Endodermal cell (in vitro differentiated cells): ENCODE data around the gene PRDM15. TPM values are rescaled to one million over a fixed set of nuclear protein-coding genes. Genes with fewer than 3 reads are reported as not detected.

Experiments used
- DNase-seq: peaks from one replicate; pipeline ENCODE4 v3.0.0-alpha.2; 2017
- H3K27ac ChIP-seq: 2 replicates; pipeline ENCODE4 v1.5.1; 2013; ENCODE audit warnings: mild to moderate bottlenecking, low read depth, low read length, moderate library complexity
- H3K27me3 ChIP-seq: 2 replicates; pipeline ENCODE4 v1.6.1; 2013; ENCODE audit warnings: mild to moderate bottlenecking, low read length, moderate library complexity; ENCODE audit not compliant: insufficient read depth, control insufficient read depth, poor library complexity, severe bottlenecking
- H3K36me3 ChIP-seq: 2 replicates; pipeline ENCODE4 v1.7.0; 2013; ENCODE audit warnings: mild to moderate bottlenecking, low read length, moderate library complexity; ENCODE audit not compliant: control insufficient read depth, insufficient read depth
- H3K4me1 ChIP-seq: one replicate; pipeline ENCODE4 v1.7.0; 2013; ENCODE audit warnings: low read length; ENCODE audit not compliant: control insufficient read depth, insufficient read depth
- H3K4me3 ChIP-seq: 2 replicates; pipeline ENCODE4 v1.5.1; 2013; ENCODE audit warnings: mild to moderate bottlenecking, low read length, moderate library complexity
- H3K9ac ChIP-seq: 2 replicates; pipeline ENCODE4 v1.6.1; 2013; ENCODE audit warnings: mild to moderate bottlenecking, low read length, moderate library complexity; ENCODE audit not compliant: poor library complexity, severe bottlenecking; ENCODE audit errors: extremely low read depth
- H3K9me3 ChIP-seq: 2 replicates; pipeline ENCODE4 v1.6.1; 2013; ENCODE audit warnings: mild to moderate bottlenecking, low read length, moderate library complexity; ENCODE audit not compliant: control insufficient read depth
- H3K27ac Mint-ChIP-seq: 2 replicates; pipeline ENCODE4 v1.8.0; 2020; ENCODE audit warnings: mixed read lengths
- H3K27me3 Mint-ChIP-seq: 2 replicates; pipeline ENCODE4 v1.8.0; 2021; ENCODE audit warnings: mild to moderate bottlenecking, mixed read lengths; ENCODE audit not compliant: insufficient read depth
- H3K36me3 Mint-ChIP-seq: 2 replicates; pipeline ENCODE4 v1.8.0; 2020; ENCODE audit warnings: low read depth, mixed read lengths
- H3K4me1 Mint-ChIP-seq: 2 replicates; pipeline ENCODE4 v1.8.0; 2020; ENCODE audit warnings: mixed read lengths
- H3K4me3 Mint-ChIP-seq: 2 replicates; pipeline ENCODE4 v1.8.0; 2020; ENCODE audit warnings: mild to moderate bottlenecking, moderate library complexity, mixed read lengths
- H3K9me3 Mint-ChIP-seq: 2 replicates; pipeline ENCODE4 v1.8.0; 2020; ENCODE audit warnings: mild to moderate bottlenecking, mixed read lengths
- CTCF ChIP-seq: fragments of 200-600 bp; sonication (generic); conservative IDR thresholded peaks from 2 replicates; pipeline ENCODE4 v1.5.0; 2021; ENCODE audit warnings: antibody characterized with exemption, mild to moderate bottlenecking
- WGBS, 2 experiments: methylation state at CpG; one replicate each; pipeline versions ENCODE4 v1.1.5 to v1.1.7; 2013; ENCODE audit warnings: missing lambda C conversion rate in 2 of 2, mixed read lengths in 1 of 2; ENCODE audit not compliant: insufficient coverage in 1 of 2, insufficient read length in 1 of 2; 5-methylcytosine and 5-hydroxymethylcytosine counted together
- total RNA-seq, 2 donors: library from RNA; stranded (reverse); fragmentation: NEBNext Ultra II Directional in 1 of 2; extraction: Animal tissue kit (Norgen Biotek cat#: 25700) in 1 of 2; gene quantifications; 2 replicates in 1 of 2; 3 replicates in 1 of 2; pipeline ENCODE4 v1.2.1, GENCODE V29; 2021

The PRDM15 gene
- total RNA-seq, 2 donors from 2014 or later = 8.8 to 10.1 TPM

GRCh38 chr21:41815652-41816582, 63.2 kb downstream of the PRDM15 start:
- Histone ChIP-seq H3K36me3 (peaks cover 11% of the 10 kb centered on the region), H3K9ac (no peak overlapping the region), H3K9me3 (no peaks in the 10 kb centered on the region), H3K4me3 (no peak overlapping the region), H3K4me1 (no peaks in the 10 kb centered on the region), H3K27me3 (no peaks in the 10 kb centered on the region), H3K27ac (no peak overlapping the region)
- H3K36me3 Mint-ChIP-seq = peaks cover 17% of the 10 kb centered on the region
- WGBS, 2 experiments = 94 to 96% methylated on average over 48 to 50 of the region's 50 CpGs
- no peak overlapping the region for H3K4me3 Mint-ChIP-seq
- DNase-seq = no peak
- H3K27me3 Mint-ChIP-seq = no peaks in the 10 kb centered on the region
- H3K27ac Mint-ChIP-seq = no peak overlapping the region
- TF ChIP-seq CTCF = no peak
- peaks cover 9% of the 10 kb centered on the region for H3K4me1 Mint-ChIP-seq
- H3K9me3 Mint-ChIP-seq = no peaks in the 10 kb centered on the region

DNA sequence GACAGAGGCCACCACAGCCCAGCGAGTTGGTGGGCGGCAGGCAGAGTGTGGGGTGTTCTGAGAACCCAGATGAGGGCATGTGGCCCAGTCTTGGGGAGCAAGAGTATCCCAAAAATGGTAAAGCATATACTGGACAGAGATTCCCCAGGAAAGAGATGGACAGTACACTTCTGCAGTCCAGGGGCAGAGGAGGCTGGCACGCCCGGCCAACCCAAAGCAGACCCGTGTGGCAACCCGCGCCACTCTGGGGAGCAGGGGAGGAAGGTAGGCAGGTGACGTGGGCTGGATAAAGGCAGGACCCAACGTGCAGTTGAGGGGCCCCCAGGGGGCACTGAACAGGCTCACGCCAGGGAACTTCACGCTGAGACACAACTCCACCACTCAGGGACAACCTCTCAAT, 65.9 kb downstream of the PRDM15 start:
- Histone ChIP-seq H3K36me3 (peaks cover 16% of the 10 kb centered on the region), H3K9me3 (no peaks in the 10 kb centered on the region), H3K27me3 (no peaks in the 10 kb centered on the region), H3K4me1 (no peaks in the 10 kb centered on the region), H3K9ac (no peak overlapping the region), H3K4me3 (no peak overlapping the region), H3K27ac (no peak overlapping the region)
- no peak for TF ChIP-seq CTCF
- Mint-ChIP-seq H3K27ac (no peak overlapping the region), H3K27me3 (no peaks in the 10 kb centered on the region), H3K4me1 (peaks cover 9% of the 10 kb centered on the region), H3K36me3 (peaks cover 25% of the 10 kb centered on the region), H3K4me3 (no peak overlapping the region), H3K9me3 (no peaks in the 10 kb centered on the region)
- no peak for DNase-seq
- WGBS, 2 experiments = 89% methylated on average over 3 to 11 of the region's 11 CpGs

DNA sequence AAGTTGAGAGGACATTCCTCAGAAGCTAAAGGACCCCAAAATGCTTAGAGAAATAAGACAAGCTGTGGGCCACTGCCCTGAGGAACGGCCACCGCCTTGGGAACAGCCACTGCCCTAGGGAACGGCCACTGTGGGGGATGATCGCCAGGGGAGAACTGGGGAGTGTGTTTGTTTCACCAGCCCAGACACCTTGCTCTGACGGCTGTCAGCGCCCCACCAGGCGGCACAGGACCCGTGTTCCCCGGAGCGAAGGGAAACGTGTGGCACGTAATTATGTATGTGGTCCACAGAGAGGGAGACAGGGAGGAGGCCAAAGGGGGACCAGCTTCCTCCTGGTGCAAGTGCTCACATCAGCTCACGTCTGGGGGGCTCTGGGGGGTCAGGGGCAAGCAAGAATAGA, 66.5 kb downstream of the PRDM15 start:
- H3K27ac ChIP-seq = no peak overlapping the region
- 86 to 94% methylated on average over 4 to 13 of the region's 13 CpGs for WGBS, 2 experiments
- TF ChIP-seq CTCF = no peak
- DNase-seq = no peak
- no peaks in the 10 kb centered on the region for H3K9me3 Mint-ChIP-seq
- H3K27me3 ChIP-seq = no peaks in the 10 kb centered on the region
- H3K27ac Mint-ChIP-seq = no peak overlapping the region
- H3K4me3 Mint-ChIP-seq = no peak overlapping the region
- H3K27me3 Mint-ChIP-seq = no peaks in the 10 kb centered on the region
- H3K4me1 ChIP-seq = no peaks in the 10 kb centered on the region
- H3K9me3 ChIP-seq = no peaks in the 10 kb centered on the region
- no peak overlapping the region for H3K4me3 ChIP-seq
- peaks cover 9% of the 10 kb centered on the region for H3K4me1 Mint-ChIP-seq
- H3K36me3 Mint-ChIP-seq = peaks cover 27% of the 10 kb centered on the region
- no peak overlapping the region for H3K9ac ChIP-seq
- H3K36me3 ChIP-seq = peaks cover 16% of the 10 kb centered on the region
